Stimulated activated naive CD8-positive, alpha-beta T cell treated with anti-CD3 and anti-CD28 coated beads, Interleukin-15, Interleukin-2, amounts not matched to agents 100 ng/mL and 50 ng/mL, for 24 hours (primary cell): ENCODE data around the gene AFM.

Source experiments
- H3K27ac Mint-ChIP-seq: one replicate; pipeline ENCODE4 v1.8.0; 2021; ENCODE audit warnings: mild to moderate bottlenecking, mixed read lengths
- H3K27me3 Mint-ChIP-seq: one replicate; pipeline ENCODE4 v1.8.0; 2021; ENCODE audit warnings: mixed read lengths
- H3K36me3 Mint-ChIP-seq: one replicate; pipeline ENCODE4 v1.8.0; 2021; ENCODE audit warnings: low read depth, mixed read lengths
- H3K4me1 Mint-ChIP-seq: one replicate; pipeline ENCODE4 v1.8.0; 2021; ENCODE audit warnings: low read depth, mixed read lengths
- H3K4me3 Mint-ChIP-seq: one replicate; pipeline ENCODE4 v1.8.0; 2021; ENCODE audit warnings: mild to moderate bottlenecking, mixed read lengths
- H3K9me3 Mint-ChIP-seq: one replicate; pipeline ENCODE4 v1.8.0; 2021; ENCODE audit warnings: mixed read lengths

AFM gene

DNA sequence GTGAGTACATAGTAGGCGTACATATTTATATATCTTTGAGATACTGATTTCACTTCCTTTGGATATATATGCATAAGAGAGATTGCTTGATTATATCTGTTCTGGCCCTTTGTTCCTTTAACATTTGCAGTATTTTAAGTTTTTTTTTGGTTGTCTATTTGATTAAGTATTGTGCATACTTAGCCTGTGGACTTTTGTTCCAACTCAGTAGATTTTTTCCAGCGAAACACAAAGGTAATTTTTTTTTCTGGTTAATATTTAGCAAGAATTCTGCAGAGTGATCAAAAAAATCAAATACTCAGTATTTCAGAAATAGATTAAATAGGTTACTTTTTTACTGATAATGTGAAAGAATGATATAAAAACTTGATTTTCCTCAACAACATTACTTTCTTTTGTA lies at the start of gene AFM:
Gene AFM (plus strand): TSS at position 388 of the 400 bp plus-strand sequence. CDS start 31 bp downstream, outside the sequence.
- Mint-ChIP-seq H3K9me3 (no peaks in the 10 kb centered on the region), H3K27me3 (no peaks in the 10 kb centered on the region), H3K36me3 (no peaks in the 10 kb centered on the region), H3K4me3 (no peak within 1 kb of the TSS), H3K4me1 (no peaks in the 10 kb centered on the region), H3K27ac (no peak within 1 kb of the TSS)

DNA sequence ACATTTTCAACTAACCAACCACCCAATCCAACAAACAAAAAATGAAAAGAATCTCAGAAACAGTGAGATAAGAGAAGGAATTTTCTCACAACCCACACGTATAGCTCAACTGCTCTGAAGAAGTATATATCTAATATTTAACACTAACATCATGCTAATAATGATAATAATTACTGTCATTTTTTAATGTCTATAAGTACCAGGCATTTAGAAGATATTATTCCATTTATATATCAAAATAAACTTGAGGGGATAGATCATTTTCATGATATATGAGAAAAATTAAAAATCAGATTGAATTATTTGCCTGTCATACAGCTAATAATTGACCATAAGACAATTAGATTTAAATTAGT lies 49.8 kb upstream of the AFM start:
- H3K36me3 Mint-ChIP-seq = no peaks in the 10 kb centered on the region
- H3K27me3 Mint-ChIP-seq = peaks cover 5% of the 10 kb centered on the region
- no peaks in the 10 kb centered on the region for H3K4me1 Mint-ChIP-seq
- no peak overlapping the region for H3K27ac Mint-ChIP-seq
- no peaks in the 10 kb centered on the region for H3K9me3 Mint-ChIP-seq
- no peak overlapping the region for H3K4me3 Mint-ChIP-seq

DNA sequence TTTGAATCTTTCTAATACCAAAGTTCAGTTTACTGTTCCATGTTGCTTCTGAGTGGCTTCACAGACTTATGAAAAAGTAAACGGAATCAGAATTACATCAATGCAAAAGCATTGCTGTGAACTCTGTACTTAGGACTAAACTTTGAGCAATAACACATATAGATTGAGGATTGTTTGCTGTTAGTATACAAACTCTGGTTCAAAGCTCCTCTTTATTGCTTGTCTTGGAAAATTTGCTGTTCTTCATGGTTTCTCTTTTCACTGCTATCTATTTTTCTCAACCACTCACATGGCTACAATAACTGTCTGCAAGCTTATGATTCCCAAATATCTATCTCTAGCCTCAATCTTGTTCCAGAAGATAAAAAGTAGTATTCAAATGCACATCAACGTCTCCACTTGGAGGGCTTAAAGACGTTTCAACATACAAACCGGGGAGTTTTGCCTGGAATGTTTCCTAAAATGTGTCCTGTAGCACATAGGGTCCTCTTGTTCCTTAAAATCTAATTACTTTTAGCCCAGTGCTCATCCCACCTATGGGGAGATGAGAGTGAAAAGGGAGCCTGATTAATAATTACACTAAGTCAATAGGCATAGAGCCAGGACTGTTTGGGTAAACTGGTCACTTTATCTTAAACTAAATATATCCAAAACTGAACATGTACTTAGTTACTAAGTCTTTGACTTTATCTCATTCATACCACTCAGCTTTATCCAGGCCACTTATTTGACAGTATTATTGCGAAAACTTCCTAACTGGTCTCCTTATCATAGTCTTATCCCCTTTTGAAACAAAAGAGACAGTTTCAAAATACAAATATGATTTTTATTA lies 49.2 kb upstream of the AFM start:
- Mint-ChIP-seq H3K27me3 (peaks cover 10% of the 10 kb centered on the region), H3K4me3 (no peak overlapping the region), H3K4me1 (no peaks in the 10 kb centered on the region), H3K36me3 (no peaks in the 10 kb centered on the region), H3K27ac (no peak overlapping the region), H3K9me3 (no peaks in the 10 kb centered on the region)

- no peak overlapping the region for H3K4me3 Mint-ChIP-seq
- no peak overlapping the region for H3K27ac Mint-ChIP-seq
- no peaks in the 10 kb centered on the region for H3K4me1 Mint-ChIP-seq
- no peaks in the 10 kb centered on the region for H3K9me3 Mint-ChIP-seq
- peaks cover 10% of the 10 kb centered on the region for H3K27me3 Mint-ChIP-seq
- no peaks in the 10 kb centered on the region for H3K36me3 Mint-ChIP-seq
Measured at GRCh38 chr4:73433140-73433539, 48.4 kb upstream of the AFM start.

- H3K27ac Mint-ChIP-seq = no peak overlapping the region
- no peaks in the 10 kb centered on the region for H3K36me3 Mint-ChIP-seq
- H3K4me3 Mint-ChIP-seq = no peak overlapping the region
- peaks cover 10% of the 10 kb centered on the region for H3K27me3 Mint-ChIP-seq
- H3K4me1 Mint-ChIP-seq = no peaks in the 10 kb centered on the region
- no peaks in the 10 kb centered on the region for H3K9me3 Mint-ChIP-seq
Measured at GRCh38 chr4:73434311-73434710, 47.2 kb upstream of the AFM start.

- Mint-ChIP-seq H3K4me3 (no peak within 1 kb of the TSS), H3K27ac (no peak within 1 kb of the TSS), H3K9me3 (no peaks in the 10 kb centered on the region), H3K4me1 (no peaks in the 10 kb centered on the region), H3K27me3 (peaks cover 10% of the 10 kb centered on the region), H3K36me3 (no peaks in the 10 kb centered on the region)
Measured at GRCh38 chr4:73435984-73436383, 45.6 kb upstream of the AFM start, which contains the start of gene AFP. TSS of gene AFP (plus strand) at chr4:73436221. CDS start at chr4:73436263, 42 bp downstream.

DNA sequence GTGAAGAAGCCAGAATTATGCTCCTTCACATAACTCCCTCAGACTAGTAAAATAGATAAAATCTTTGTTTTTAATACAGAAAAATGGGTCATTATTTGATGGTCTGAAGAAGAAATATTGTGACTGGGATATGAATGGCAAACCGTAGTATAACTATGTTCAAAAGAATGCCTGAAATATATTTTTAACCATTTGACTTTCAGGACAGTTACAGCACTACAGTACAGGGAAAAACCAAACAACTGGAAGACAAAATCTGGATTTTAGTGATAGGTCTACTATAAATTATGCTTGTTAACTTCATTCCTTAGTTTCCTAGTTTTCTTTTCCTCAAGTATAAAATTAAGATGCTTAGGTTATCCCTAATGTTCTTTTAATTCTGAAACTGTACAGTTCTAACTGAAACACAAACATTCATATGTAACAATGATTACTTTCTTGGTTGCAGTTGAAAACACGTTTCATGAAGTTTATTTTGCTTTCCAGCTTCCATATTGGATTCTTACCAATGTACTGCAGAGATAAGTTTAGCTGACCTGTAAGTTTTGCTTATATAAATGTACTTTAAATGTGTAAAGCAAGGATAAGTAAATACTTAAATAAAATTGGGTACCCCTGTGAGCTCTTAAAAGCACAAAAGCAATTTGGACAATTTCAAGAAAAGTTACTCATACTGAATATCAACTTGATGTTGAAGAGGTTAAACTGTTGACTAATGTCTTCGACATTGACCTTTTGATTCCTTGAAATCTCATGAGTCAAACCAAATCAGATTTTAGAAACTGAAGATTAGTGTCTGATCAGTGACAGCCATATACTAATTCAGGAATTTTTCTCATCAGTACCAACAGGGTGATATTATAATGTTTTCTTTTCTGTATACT lies 44.6 kb upstream of the AFM start:
- Mint-ChIP-seq H3K27me3 (peaks cover 10% of the 10 kb centered on the region), H3K4me3 (no peak overlapping the region), H3K4me1 (no peaks in the 10 kb centered on the region), H3K9me3 (no peaks in the 10 kb centered on the region), H3K36me3 (no peaks in the 10 kb centered on the region), H3K27ac (no peak overlapping the region)

- Mint-ChIP-seq H3K9me3 (no peaks in the 10 kb centered on the region), H3K4me1 (no peaks in the 10 kb centered on the region), H3K36me3 (no peaks in the 10 kb centered on the region), H3K4me3 (no peak overlapping the region), H3K27me3 (peaks cover 10% of the 10 kb centered on the region), H3K27ac (no peak overlapping the region)
Measured at GRCh38 chr4:73437558-73437956, 44.0 kb upstream of the AFM start.

- Mint-ChIP-seq H3K4me1 (no peaks in the 10 kb centered on the region), H3K4me3 (no peak overlapping the region), H3K27ac (no peak overlapping the region), H3K9me3 (no peaks in the 10 kb centered on the region), H3K36me3 (no peaks in the 10 kb centered on the region), H3K27me3 (peaks cover 9% of the 10 kb centered on the region)
Measured at GRCh38 chr4:73438048-73438447, 43.5 kb upstream of the AFM start.

- Mint-ChIP-seq H3K4me1 (no peaks in the 10 kb centered on the region), H3K27ac (no peak overlapping the region), H3K9me3 (no peaks in the 10 kb centered on the region), H3K27me3 (peaks cover 10% of the 10 kb centered on the region), H3K4me3 (no peak overlapping the region), H3K36me3 (no peaks in the 10 kb centered on the region)
Measured at GRCh38 chr4:73438582-73439215, 42.8 kb upstream of the AFM start.

GRCh38 chr4:73439445-73439844 lies 42.1 kb upstream of the AFM start:
- Mint-ChIP-seq H3K4me3 (no peak overlapping the region), H3K4me1 (no peaks in the 10 kb centered on the region), H3K27ac (no peak overlapping the region), H3K36me3 (no peaks in the 10 kb centered on the region), H3K9me3 (no peaks in the 10 kb centered on the region), H3K27me3 (peaks cover 10% of the 10 kb centered on the region)

- H3K4me3 Mint-ChIP-seq = no peak overlapping the region
- H3K27me3 Mint-ChIP-seq = peaks cover 10% of the 10 kb centered on the region
- no peaks in the 10 kb centered on the region for H3K9me3 Mint-ChIP-seq
- no peak overlapping the region for H3K27ac Mint-ChIP-seq
- H3K4me1 Mint-ChIP-seq = no peaks in the 10 kb centered on the region
- no peaks in the 10 kb centered on the region for H3K36me3 Mint-ChIP-seq
Measured at GRCh38 chr4:73439991-73440390, 41.6 kb upstream of the AFM start.

DNA sequence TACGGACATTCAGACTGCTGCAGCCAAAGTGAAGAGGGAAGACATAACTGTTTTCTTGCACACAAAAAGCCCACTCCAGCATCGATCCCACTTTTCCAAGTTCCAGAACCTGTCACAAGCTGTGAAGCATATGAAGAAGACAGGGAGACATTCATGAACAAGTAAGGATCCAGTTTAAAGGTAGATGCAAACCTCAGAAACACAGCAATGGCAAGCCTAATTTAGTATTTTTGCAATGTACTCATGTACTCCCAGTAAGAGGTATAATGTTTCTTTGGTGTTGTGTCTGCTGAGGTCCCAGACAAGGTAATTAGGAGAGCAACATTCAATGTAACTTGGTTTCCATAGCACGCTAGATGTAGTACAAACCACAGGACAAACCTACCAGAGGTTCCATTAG lies 40.9 kb upstream of the AFM start:
- no peak overlapping the region for H3K27ac Mint-ChIP-seq
- no peaks in the 10 kb centered on the region for H3K36me3 Mint-ChIP-seq
- peaks cover 10% of the 10 kb centered on the region for H3K27me3 Mint-ChIP-seq
- no peak overlapping the region for H3K4me3 Mint-ChIP-seq
- H3K4me1 Mint-ChIP-seq = no peaks in the 10 kb centered on the region
- H3K9me3 Mint-ChIP-seq = no peaks in the 10 kb centered on the region

GRCh38 chr4:73442275-73442674 lies 39.3 kb upstream of the AFM start:
- Mint-ChIP-seq H3K27ac (no peak overlapping the region), H3K36me3 (no peaks in the 10 kb centered on the region), H3K9me3 (no peaks in the 10 kb centered on the region), H3K4me3 (no peak overlapping the region), H3K27me3 (peaks cover 5% of the 10 kb centered on the region), H3K4me1 (no peaks in the 10 kb centered on the region)

- no peak overlapping the region for H3K27ac Mint-ChIP-seq
- H3K36me3 Mint-ChIP-seq = no peaks in the 10 kb centered on the region
- H3K4me1 Mint-ChIP-seq = no peaks in the 10 kb centered on the region
- H3K4me3 Mint-ChIP-seq = no peak overlapping the region
- H3K9me3 Mint-ChIP-seq = no peaks in the 10 kb centered on the region
- peaks cover 10% of the 10 kb centered on the region for H3K27me3 Mint-ChIP-seq
Measured at GRCh38 chr4:73443224-73443623, 38.3 kb upstream of the AFM start.
